ENCODE results near the gene POU2F3.
"Not testable (repeated sequence)": the region's sequence is repeated elsewhere in the genome, so short reads cannot be mapped to it uniquely, and the experiment has no call there.

The POU2F3 gene

DNA sequence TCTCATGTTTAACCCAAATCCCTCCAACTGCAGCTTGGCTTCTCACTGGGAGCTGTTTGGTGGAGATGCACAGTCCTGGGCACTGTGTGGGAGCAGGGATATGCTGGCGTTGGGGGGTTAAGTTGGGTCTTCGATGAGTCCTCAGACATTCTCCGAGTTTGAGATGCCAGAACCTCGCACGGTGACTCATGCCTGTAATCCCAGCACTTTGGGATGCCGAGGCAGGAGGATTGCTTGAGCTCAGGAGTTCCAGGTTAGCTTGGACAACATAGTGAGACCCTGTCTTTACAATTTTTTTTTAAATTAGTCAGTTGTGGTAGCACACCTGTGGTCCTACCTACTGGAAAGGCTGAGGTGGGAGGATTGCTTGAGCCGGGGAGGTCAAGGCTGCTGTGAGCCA lies 20.7 kb downstream of the POU2F3 start:
- no peak for TF ChIP-seq ZNF274 (IDR thresholded peaks at IDR 0.05; ENCODE audit: low read depth, low read length)
- H3K4me3 ChIP-seq (ENCODE audit: low read length) = no peak overlapping the region

- TF ChIP-seq ZNF274 (IDR thresholded peaks at IDR 0.05; ENCODE audit: low read depth, low read length) = no peak
These were observed 21.4 kb downstream of the POU2F3 start for GRCh38 chr11:120261321-120261720.

GRCh38 chr11:120261931-120262330 lies 22.0 kb downstream of the POU2F3 start:
- H3K4me3 ChIP-seq (ENCODE audit: low read length) = no peak overlapping the region
- TF ChIP-seq ZNF274 (IDR thresholded peaks at IDR 0.05; ENCODE audit: low read depth, low read length) = no peak

More at GRCh38 chr11:120261321-120261720, 21.4 kb downstream of the POU2F3 start:
- H3K4me3 ChIP-seq (ENCODE audit: low read length) = no peak overlapping the region

DNA sequence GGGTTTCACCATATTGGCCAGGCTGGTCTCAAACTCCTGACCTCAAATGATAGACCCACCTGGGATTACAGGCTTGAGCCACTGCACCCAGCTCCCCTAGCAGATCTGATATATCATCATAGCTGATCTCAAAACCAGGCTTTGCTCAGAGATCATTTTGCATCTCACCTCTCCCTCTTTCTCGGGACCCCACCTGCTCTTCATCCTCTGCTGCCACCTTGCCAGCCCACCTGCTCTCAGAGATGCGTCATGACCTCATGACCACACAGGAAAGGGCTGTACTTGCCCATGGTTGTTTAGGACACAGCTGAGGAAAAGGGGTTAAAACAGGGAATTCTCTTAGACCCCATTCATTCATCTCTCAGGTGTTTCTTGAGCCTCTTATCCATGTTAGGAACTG lies 27.4 kb downstream of the POU2F3 start:
- no peak overlapping the region for H3K4me3 ChIP-seq (ENCODE audit: low read length)

GRCh38 chr11:120268686-120269085 lies 28.7 kb downstream of the POU2F3 start:
- H3K4me3 ChIP-seq (ENCODE audit: low read length) = no peak overlapping the region
- no peak for TF ChIP-seq ZNF274 (IDR thresholded peaks at IDR 0.05; ENCODE audit: low read depth, low read length)

More for the DNA sequence above, 27.4 kb downstream of the POU2F3 start:
- TF ChIP-seq ZNF274 (IDR thresholded peaks at IDR 0.05; ENCODE audit: low read depth, low read length) = no peak

- no peak for TF ChIP-seq ZNF274 (IDR thresholded peaks at IDR 0.05; ENCODE audit: low read depth, low read length)
These were observed 30.4 kb downstream of the POU2F3 start for GRCh38 chr11:120270386-120270785.

GRCh38 chr11:120271672-120272071 lies 31.7 kb downstream of the POU2F3 start:
- H3K4me3 ChIP-seq (ENCODE audit: low read length) = no peak overlapping the region
- no peak for TF ChIP-seq ZNF274 (IDR thresholded peaks at IDR 0.05; ENCODE audit: low read depth, low read length)

More at GRCh38 chr11:120270386-120270785, 30.4 kb downstream of the POU2F3 start:
- no peak overlapping the region for H3K4me3 ChIP-seq (ENCODE audit: low read length)

GRCh38 chr11:120272303-120272702 lies 32.4 kb downstream of the POU2F3 start:
- no peak for TF ChIP-seq ZNF274 (IDR thresholded peaks at IDR 0.05; ENCODE audit: low read depth, low read length)

GRCh38 chr11:120273432-120273831 lies 33.5 kb downstream of the POU2F3 start:
- TF ChIP-seq ZNF274 (IDR thresholded peaks at IDR 0.05; ENCODE audit: low read depth, low read length) = no peak
- no peak overlapping the region for H3K4me3 ChIP-seq (ENCODE audit: low read length)

More at GRCh38 chr11:120272303-120272702, 32.4 kb downstream of the POU2F3 start:
- no peak overlapping the region for H3K4me3 ChIP-seq (ENCODE audit: low read length)

DNA sequence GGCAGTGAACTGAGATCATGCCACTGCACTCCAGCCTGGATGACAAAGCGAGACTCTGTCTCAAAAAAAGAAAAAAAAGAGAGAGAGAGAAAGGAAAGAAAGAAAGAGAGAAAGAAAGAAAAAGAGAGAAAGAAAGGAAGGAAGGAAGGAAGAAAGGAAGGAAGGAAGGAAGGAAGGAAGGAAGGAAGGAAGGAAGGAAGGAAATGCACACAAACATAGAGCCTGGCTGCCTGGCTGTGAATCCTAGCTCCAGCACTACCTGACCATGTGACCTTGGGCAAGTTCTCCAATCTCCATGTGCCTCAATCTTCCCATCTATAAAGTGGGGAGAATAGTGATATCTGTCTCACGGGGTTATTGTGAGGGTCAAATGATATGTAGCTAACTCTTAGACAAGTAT lies 34.0 kb downstream of the POU2F3 start:
- not testable (repeated sequence) for H3K4me3 ChIP-seq (ENCODE audit: low read length)

DNA sequence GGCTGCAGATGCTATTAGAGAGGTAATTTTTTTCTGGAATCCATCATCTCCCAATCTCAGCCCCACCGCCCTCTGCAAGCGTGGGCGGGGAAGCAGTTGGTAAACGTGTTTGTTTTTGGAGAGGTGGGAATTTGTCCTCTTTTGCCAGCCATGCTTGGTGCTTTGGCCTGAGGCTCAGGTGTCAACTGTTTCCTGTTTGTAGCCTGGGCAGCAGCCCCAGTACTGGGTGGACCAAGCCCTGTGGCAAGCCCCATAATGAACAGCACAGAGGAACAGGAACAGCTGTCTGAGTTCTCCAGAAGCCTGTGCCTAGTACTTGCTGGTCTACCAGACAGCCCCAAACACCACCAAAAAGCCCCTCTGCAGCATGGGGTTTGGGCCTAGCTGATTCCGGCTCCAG lies 39.6 kb downstream of the POU2F3 start:
- TF ChIP-seq ZNF274 (IDR thresholded peaks at IDR 0.05; ENCODE audit: low read depth, low read length) = no peak
- no peak overlapping the region for H3K4me3 ChIP-seq (ENCODE audit: low read length)

- TF ChIP-seq ZNF274 (IDR thresholded peaks at IDR 0.05; ENCODE audit: low read depth, low read length) = no peak
- no peak overlapping the region for H3K4me3 ChIP-seq (ENCODE audit: low read length)
These were observed 40.7 kb downstream of the POU2F3 start for GRCh38 chr11:120280600-120281051.

GRCh38 chr11:120281143-120281795 lies 41.3 kb downstream of the POU2F3 start:
- no peak overlapping the region for H3K4me3 ChIP-seq (ENCODE audit: low read length)
- TF ChIP-seq ZNF274 (IDR thresholded peaks at IDR 0.05; ENCODE audit: low read depth, low read length) = no peak

DNA sequence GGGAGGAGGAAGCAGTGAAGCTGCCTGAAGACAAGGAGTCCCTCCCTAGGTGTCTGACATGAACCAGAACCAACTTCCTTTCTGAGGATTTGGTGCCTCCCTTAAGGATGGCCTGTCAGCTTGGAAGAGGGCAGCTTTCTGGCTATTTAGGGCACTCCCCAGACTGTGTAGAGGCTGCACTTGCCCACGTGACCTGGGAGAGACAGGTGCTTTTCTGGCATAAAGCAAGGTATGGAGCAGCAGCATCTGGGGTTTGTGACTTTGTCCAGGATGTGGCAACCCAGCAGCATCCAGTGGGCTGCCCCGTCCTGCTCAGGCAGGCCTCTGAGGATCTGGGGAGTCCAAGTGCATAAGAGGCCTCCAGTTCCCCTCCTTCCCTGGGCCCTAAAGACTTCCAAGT lies 43.2 kb downstream of the POU2F3 start:
- no peak overlapping the region for H3K4me3 ChIP-seq (ENCODE audit: low read length)
- no peak for TF ChIP-seq ZNF274 (IDR thresholded peaks at IDR 0.05; ENCODE audit: low read depth, low read length)

DNA sequence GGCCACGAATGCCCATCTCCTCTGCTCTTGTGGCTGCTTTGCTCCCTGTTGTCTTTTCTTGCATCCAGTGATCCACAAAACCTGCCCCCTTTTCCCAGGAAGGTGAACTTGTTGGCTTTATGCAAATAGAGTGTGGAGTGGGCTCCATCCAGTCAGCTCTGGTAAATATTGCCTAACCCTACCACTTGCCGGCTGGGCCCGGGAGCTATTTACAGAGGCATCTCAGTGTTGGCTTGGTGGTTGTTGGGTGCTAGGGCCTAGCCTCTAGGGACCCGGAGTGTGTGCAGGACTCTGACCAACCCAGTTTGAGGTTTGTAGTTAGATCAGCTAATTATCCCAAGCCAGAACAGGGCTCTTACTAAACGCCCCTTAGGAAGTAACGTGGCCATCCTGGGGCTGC lies 44.3 kb downstream of the POU2F3 start:
- no peak overlapping the region for H3K4me3 ChIP-seq (ENCODE audit: low read length)
- TF ChIP-seq ZNF274 (IDR thresholded peaks at IDR 0.05; ENCODE audit: low read depth, low read length) = no peak

- no peak overlapping the region for H3K4me3 ChIP-seq (ENCODE audit: low read length)
- no peak for TF ChIP-seq ZNF274 (IDR thresholded peaks at IDR 0.05; ENCODE audit: low read depth, low read length)
These were observed 45.3 kb downstream of the POU2F3 start for GRCh38 chr11:120285256-120285655.
